MM.1S (cell line): ENCODE data around the gene TYSND1.
"Not testable (repeated sequence)": the region's sequence is repeated elsewhere in the genome, so short reads cannot be mapped to it uniquely, and the experiment has no call there.

Source experiments
- CTCF ChIP-seq: fragments of 300-600 bp; sonication (generic); IDR thresholded peaks from 2 replicates; pipeline ENCODE4 v1.5.1; 2016; ENCODE audit warnings: antibody characterized with exemption, low read length, mixed read lengths
- EZH2phosphoT487 ChIP-seq: fragments of 300-600 bp; sonication (generic); IDR thresholded peaks from 2 replicates; pipeline ENCODE4 v1.6.1; 2018; ENCODE audit warnings: antibody characterized with exemption, low read length

GRCh38 chr10:70101068-70101562, 45.4 kb downstream of the TYSND1 start:
- TF ChIP-seq CTCF, EZH2phosphoT487: not testable (repeated sequence)
